Neural progenitor cell (in vitro differentiated cells): ENCODE measurements around the gene TRAPPC10. TPM values are rescaled to one million over a fixed set of nuclear protein-coding genes. Genes with fewer than 3 reads are reported as not detected.

Experiments used
- DNase-seq: peaks from one replicate; pipeline ENCODE4 v3.0.0-alpha.2; 2016; ENCODE audit warnings: low spot score
- H2AFZ ChIP-seq: fragments of 200-600 bp; sonication (generic); replicated peaks from 2 replicates; pipeline ENCODE4 v1.6.1; 2016; ENCODE audit warnings: antibody characterized with exemption
- H3F3A ChIP-seq: fragments of 200-600 bp; sonication (generic); 2 replicates; pipeline ENCODE4 v1.6.1; 2016; ENCODE audit warnings: antibody characterized with exemption, low read depth
- H3K27ac ChIP-seq: fragments of 200-600 bp; sonication (generic); 2 replicates; pipeline ENCODE4 v1.5.1; 2016; ENCODE audit warnings: mild to moderate bottlenecking
- H3K27me3 ChIP-seq: fragments of 200-600 bp; sonication (generic); 2 replicates; pipeline ENCODE4 v1.6.1; 2016; ENCODE audit warnings: mild to moderate bottlenecking, moderate library complexity
- H3K36me3 ChIP-seq: fragments of 200-600 bp; sonication (generic); 2 replicates; pipeline ENCODE4 v1.5.1; 2016
- H3K4me1 ChIP-seq: fragments of 200-600 bp; sonication (generic); 2 replicates; pipeline ENCODE4 v1.6.1; 2016; ENCODE audit warnings: mixed run types
- H3K4me2 ChIP-seq: fragments of 200-600 bp; sonication (generic); 2 replicates; pipeline ENCODE4 v1.6.1; 2016
- H3K4me3 ChIP-seq: fragments of 200-600 bp; sonication (generic); 2 replicates; pipeline ENCODE4 v1.5.1; 2016
- H3K79me2 ChIP-seq: fragments of 200-600 bp; sonication (generic); 2 replicates; pipeline ENCODE4 v1.6.1; 2016; ENCODE audit warnings: low read depth
- H3K9ac ChIP-seq: fragments of 200-600 bp; sonication (generic); 2 replicates; pipeline ENCODE4 v1.6.1; 2016
- H3K9me3 ChIP-seq: fragments of 200-600 bp; sonication (generic); 2 replicates; pipeline ENCODE4 v1.5.1; 2016; ENCODE audit warnings: low read depth
- H4K20me1 ChIP-seq: fragments of 200-600 bp; sonication (generic); 2 replicates; pipeline ENCODE4 v1.6.1; 2016; ENCODE audit warnings: low read depth
- H3K27ac Mint-ChIP-seq: 3 replicates; pipeline ENCODE4 v1.8.0; 2021; ENCODE audit warnings: mixed read lengths
- H3K27me3 Mint-ChIP-seq: 2 replicates; pipeline ENCODE4 v1.8.0; 2022; ENCODE audit warnings: low read depth, mild to moderate bottlenecking, inconsistent platforms, moderate library complexity, mixed read lengths; ENCODE audit not compliant: insufficient read depth
- H3K36me3 Mint-ChIP-seq: 3 replicates; pipeline ENCODE4 v1.8.0; 2021; ENCODE audit warnings: mixed read lengths
- H3K4me1 Mint-ChIP-seq: 3 replicates; pipeline ENCODE4 v1.8.0; 2021; ENCODE audit warnings: mixed read lengths
- H3K4me3 Mint-ChIP-seq: 3 replicates; pipeline ENCODE4 v1.8.0; 2021; ENCODE audit warnings: mild to moderate bottlenecking, moderate library complexity, mixed read lengths
- H3K9me3 Mint-ChIP-seq: 3 replicates; pipeline ENCODE4 v1.8.0; 2020; ENCODE audit warnings: mixed read lengths
- EZH2 ChIP-seq: fragments of 200-600 bp; sonication (generic); IDR thresholded peaks from 2 replicates; pipeline ENCODE4 v1.6.1; 2017; ENCODE audit warnings: antibody characterized with exemption, mild to moderate bottlenecking, moderate library complexity
- EZH2phosphoT487 ChIP-seq: fragments of 200-600 bp; sonication (generic); IDR thresholded peaks from 2 replicates; pipeline ENCODE4 v1.6.1; 2017; ENCODE audit warnings: antibody characterized with exemption
- total RNA-seq: library from RNA; depleted of rRNA; stranded (reverse); fragments of >200 nt; gene quantifications from 2 replicates; pipeline ENCODE4 v1.2.3, GENCODE V29; 2015; ENCODE audit warnings: low replicate concordance
- TF ChIP-seq, protein P1 (sequence below): fragments of 200-600 bp; sonication (generic); IDR thresholded peaks from 2 replicates; pipeline ENCODE4 v1.5.1; 2017; ENCODE audit warnings: antibody characterized with exemption, mild to moderate bottlenecking

The TRAPPC10 gene
- total RNA-seq, 1 donor from 2014 or later: 19.8 TPM

DNA sequence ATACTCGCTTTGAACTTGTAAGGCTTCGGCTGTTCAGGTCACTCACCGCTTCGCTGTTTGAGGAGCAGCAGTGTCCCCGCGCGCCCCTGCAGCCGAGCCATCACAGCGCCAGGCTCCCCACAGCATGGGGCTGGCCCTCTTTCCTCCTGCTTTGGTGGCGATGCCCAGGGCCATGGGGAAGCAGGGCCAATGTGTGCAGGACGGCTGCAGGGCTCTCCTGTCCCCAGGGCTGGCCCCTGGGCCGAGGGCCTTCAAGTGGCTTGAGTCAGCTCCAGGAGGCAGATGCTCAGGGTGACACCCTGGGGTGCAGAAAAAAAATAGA, 38.5 kb upstream of the TRAPPC10 start:
- Histone ChIP-seq H2AFZ (no peak overlapping the region), H4K20me1 (no peaks in the 10 kb centered on the region), H3K79me2 (no peaks in the 10 kb centered on the region), H3K4me1 (no peaks in the 10 kb centered on the region), H3K4me2 (no peak overlapping the region), H3K27me3 (no peaks in the 10 kb centered on the region), H3K4me3 (no peak overlapping the region), H3K9ac (no peak overlapping the region), H3K36me3 (no peaks in the 10 kb centered on the region), H3K9me3 (no peaks in the 10 kb centered on the region), H3K27ac (no peak overlapping the region), H3F3A (peaks cover 7% of the 10 kb centered on the region)
- Mint-ChIP-seq H3K27me3 (peaks cover 12% of the 10 kb centered on the region), H3K9me3 (no peaks in the 10 kb centered on the region), H3K27ac (no peak overlapping the region), H3K4me3 (no peak overlapping the region), H3K36me3 (peaks cover 2% of the 10 kb centered on the region), H3K4me1 (peaks cover 8% of the 10 kb centered on the region)
- TF ChIP-seq EZH2phosphoT487 (no peak), EZH2 (no peak)
- TF ChIP-seq, protein P1, sequence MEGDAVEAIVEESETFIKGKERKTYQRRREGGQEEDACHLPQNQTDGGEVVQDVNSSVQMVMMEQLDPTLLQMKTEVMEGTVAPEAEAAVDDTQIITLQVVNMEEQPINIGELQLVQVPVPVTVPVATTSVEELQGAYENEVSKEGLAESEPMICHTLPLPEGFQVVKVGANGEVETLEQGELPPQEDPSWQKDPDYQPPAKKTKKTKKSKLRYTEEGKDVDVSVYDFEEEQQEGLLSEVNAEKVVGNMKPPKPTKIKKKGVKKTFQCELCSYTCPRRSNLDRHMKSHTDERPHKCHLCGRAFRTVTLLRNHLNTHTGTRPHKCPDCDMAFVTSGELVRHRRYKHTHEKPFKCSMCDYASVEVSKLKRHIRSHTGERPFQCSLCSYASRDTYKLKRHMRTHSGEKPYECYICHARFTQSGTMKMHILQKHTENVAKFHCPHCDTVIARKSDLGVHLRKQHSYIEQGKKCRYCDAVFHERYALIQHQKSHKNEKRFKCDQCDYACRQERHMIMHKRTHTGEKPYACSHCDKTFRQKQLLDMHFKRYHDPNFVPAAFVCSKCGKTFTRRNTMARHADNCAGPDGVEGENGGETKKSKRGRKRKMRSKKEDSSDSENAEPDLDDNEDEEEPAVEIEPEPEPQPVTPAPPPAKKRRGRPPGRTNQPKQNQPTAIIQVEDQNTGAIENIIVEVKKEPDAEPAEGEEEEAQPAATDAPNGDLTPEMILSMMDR: no peak
- DNase-seq: no peak

DNA sequence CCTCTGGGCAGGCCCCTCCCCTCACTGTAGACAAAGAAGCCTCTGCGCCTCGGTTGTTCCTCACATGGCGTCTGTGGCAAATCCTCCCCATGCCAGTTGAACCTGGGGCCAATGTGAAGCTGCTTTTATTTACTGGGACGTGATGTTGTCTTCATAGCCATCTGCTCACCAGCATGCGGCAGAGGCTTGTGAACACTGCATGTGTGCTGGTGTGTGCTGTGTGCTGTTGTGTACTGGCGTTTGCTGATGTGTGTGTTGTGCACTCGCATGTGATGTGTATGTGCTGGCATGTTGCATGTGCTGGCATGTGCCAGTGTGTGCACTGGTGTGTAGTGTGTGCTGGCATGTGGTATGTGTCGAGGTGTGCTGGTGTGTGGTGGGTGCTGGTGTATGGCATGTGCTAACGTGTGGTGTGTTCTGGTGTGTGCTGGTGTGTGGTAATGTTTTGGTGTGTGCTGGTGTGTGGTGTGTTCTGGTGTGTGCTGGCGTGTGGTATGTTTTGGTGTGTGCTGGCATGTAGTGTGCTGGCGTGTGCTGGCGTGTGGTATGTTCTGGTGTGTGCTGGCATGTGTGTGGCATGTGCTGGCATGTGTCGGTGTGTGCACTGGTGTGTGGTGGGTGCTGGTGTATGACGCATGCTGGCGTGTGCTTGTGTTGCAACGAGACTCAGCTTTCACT, 37.2 kb upstream of the TRAPPC10 start:
- Histone ChIP-seq H3K4me2 (no peak overlapping the region), H3K9ac (no peak overlapping the region), H3F3A (peaks cover 7% of the 10 kb centered on the region), H2AFZ (peak overlapping the region; percentile 99), H3K27ac (no peak overlapping the region), H3K27me3 (no peaks in the 10 kb centered on the region), H4K20me1 (no peaks in the 10 kb centered on the region), H3K4me1 (no peaks in the 10 kb centered on the region), H3K4me3 (no peak overlapping the region), H3K9me3 (no peaks in the 10 kb centered on the region), H3K36me3 (no peaks in the 10 kb centered on the region), H3K79me2 (no peaks in the 10 kb centered on the region)
- TF ChIP-seq EZH2 (no peak), EZH2phosphoT487 (no peak)
- TF ChIP-seq, protein P1: no peak
- peaks cover 10% of the 10 kb centered on the region for H3K4me1 Mint-ChIP-seq
- peaks cover 12% of the 10 kb centered on the region for H3K27me3 Mint-ChIP-seq
- no peak for DNase-seq
- peak overlapping the region; percentile 67 for H3K27ac Mint-ChIP-seq
- H3K9me3 Mint-ChIP-seq: no peaks in the 10 kb centered on the region
- H3K4me3 Mint-ChIP-seq: peak overlapping the region; percentile 51
- H3K36me3 Mint-ChIP-seq: peaks cover 2% of the 10 kb centered on the region

DNA sequence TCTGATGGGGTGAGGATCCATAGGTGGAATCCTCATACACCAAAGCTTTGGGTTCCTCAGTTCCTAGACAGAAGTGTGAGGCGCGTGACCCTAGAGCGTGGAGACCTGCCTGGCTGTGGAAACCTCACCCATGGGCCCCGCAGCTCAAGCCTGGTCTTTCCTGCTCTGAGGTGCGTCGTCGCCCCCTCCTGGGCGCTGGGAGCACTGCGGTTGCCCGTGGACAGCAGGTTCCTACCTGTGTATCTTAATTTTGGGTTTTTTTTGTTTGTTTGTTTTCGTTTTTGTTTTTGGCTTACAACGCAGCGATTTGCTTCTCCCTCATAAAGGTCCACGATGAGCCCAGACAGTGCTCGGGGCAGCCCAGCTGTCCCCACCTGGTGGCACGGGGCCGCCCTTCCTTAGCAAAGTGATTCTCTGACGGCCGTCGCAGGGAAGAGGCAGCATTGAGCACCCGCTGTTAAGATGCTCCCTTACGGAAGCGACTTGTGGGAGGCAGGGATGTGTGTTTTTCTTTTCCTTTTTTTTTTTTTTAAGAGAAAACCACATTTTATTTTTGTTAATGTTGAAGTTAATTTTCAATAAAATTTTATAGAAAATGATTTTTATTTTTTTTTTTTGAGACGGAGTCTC, 36.5 kb upstream of the TRAPPC10 start:
- H3K36me3 ChIP-seq: no peaks in the 10 kb centered on the region
- Mint-ChIP-seq H3K9me3 (no peaks in the 10 kb centered on the region), H3K4me1 (peaks cover 10% of the 10 kb centered on the region), H3K27me3 (peaks cover 12% of the 10 kb centered on the region), H3K4me3 (peak overlapping the region; percentile 71), H3K36me3 (peaks cover 2% of the 10 kb centered on the region), H3K27ac (peak overlapping the region; percentile 67)
- H3K4me3 ChIP-seq: peak overlapping the region; percentile 39
- no peaks in the 10 kb centered on the region for H4K20me1 ChIP-seq
- H3K4me1 ChIP-seq: no peaks in the 10 kb centered on the region
- no peak for TF ChIP-seq EZH2phosphoT487
- TF ChIP-seq, protein P1: peak; percentile 98
- no peaks in the 10 kb centered on the region for H3K79me2 ChIP-seq
- H3F3A ChIP-seq: peaks cover 7% of the 10 kb centered on the region
- H3K27ac ChIP-seq: no peak overlapping the region
- H3K9ac ChIP-seq: no peak overlapping the region
- H3K9me3 ChIP-seq: no peaks in the 10 kb centered on the region
- H3K27me3 ChIP-seq: no peaks in the 10 kb centered on the region
- peak overlapping the region; percentile 86 for H3K4me2 ChIP-seq
- peak overlapping the region; percentile 99 for H2AFZ ChIP-seq
- peak; percentile 74 for DNase-seq
